Measurements from ENCODE around the gene UGT8.

DNA sequence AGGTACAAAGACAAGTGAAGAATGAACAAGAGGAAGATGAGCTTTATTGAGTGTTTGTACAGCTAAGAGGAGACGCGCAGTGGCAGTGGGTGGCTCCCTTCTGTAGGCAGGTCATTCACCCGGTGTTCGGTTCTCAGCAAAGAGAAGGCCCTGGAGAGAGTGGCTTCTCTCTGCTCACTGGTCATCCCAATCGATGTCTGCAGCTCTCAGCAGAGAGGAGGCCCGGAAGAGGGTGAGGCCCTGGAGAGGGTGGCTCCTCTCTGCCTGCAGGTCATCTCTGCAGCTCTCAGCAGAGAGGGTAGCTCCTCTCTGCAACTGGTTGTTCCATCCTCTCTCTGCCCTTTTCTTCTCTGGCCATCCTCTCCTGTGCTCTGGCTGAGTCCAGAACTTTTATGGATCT is 126.5 kb downstream of the UGT8 start:
- TF ChIP-seq, protein P1, sequence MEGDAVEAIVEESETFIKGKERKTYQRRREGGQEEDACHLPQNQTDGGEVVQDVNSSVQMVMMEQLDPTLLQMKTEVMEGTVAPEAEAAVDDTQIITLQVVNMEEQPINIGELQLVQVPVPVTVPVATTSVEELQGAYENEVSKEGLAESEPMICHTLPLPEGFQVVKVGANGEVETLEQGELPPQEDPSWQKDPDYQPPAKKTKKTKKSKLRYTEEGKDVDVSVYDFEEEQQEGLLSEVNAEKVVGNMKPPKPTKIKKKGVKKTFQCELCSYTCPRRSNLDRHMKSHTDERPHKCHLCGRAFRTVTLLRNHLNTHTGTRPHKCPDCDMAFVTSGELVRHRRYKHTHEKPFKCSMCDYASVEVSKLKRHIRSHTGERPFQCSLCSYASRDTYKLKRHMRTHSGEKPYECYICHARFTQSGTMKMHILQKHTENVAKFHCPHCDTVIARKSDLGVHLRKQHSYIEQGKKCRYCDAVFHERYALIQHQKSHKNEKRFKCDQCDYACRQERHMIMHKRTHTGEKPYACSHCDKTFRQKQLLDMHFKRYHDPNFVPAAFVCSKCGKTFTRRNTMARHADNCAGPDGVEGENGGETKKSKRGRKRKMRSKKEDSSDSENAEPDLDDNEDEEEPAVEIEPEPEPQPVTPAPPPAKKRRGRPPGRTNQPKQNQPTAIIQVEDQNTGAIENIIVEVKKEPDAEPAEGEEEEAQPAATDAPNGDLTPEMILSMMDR (IDR thresholded peaks at IDR 0.05): no peak
- TF ChIP-seq POLR2A (IDR thresholded peaks at IDR 0.05): no peak

All from upper lobe of left lung (tissue), 4 donors.